Common myeloid progenitor, CD34-positive (primary cell): Measurements from ENCODE around the gene NLRP13.

ENCODE experiments used
- CTCF ChIA-PET: fragments of 350-600 bp; sonication (Branson Sonifier 250); formaldehyde crosslinking; loops from one replicate; lab custom pipeline; 2021; ENCODE audit warnings: antibody characterized with exemption; lab: Charles Lee
- POLR2A ChIA-PET: fragments of 350-600 bp; sonication (Branson Sonifier 250); formaldehyde crosslinking; loops from one replicate; lab custom pipeline; 2021; ENCODE audit warnings: antibody characterized with exemption; lab: Charles Lee
- DNase-seq, 3 donors: peaks; one replicate each; pipeline versions ENCODE4 v3.0.0 to v3.0.0-alpha.2; 2013
- H3K27ac ChIP-seq, 2 experiments: 1 replicate in 1 of 2; 2 replicates in 1 of 2; pipeline ENCODE4 v1.7.0; 2013; ENCODE audit warnings: inconsistent platforms in 2 of 2, low read length in 2 of 2, mild to moderate bottlenecking in 2 of 2, low read depth in 1 of 2, moderate library complexity in 1 of 2; ENCODE audit not compliant: severe bottlenecking in 2 of 2, insufficient read depth in 1 of 2, poor library complexity in 1 of 2
- H3K27me3 ChIP-seq, 5 experiments: replicated peaks in 2 of 5; 1 replicate in 3 of 5; 2 replicates in 2 of 5; pipeline versions ENCODE4 v1.6.1 to v1.7.0; 2013; ENCODE audit warnings: low read length in 4 of 5, mild to moderate bottlenecking in 2 of 5, moderate library complexity in 2 of 5, inconsistent platforms in 1 of 5; ENCODE audit not compliant: insufficient read depth in 5 of 5, control insufficient read depth in 4 of 5
- H3K36me3 ChIP-seq, 4 experiments: 1 replicate in 2 of 4; 2 replicates in 2 of 4; pipeline versions ENCODE4 v1.6.1 to v1.7.0; 2013; ENCODE audit warnings: low read length in 3 of 4, control low read depth in 1 of 4, mild to moderate bottlenecking in 1 of 4; ENCODE audit not compliant: control insufficient read depth in 4 of 4, insufficient read depth in 4 of 4
- H3K4me1 ChIP-seq, 4 experiments: 1 replicate in 3 of 4; 2 replicates in 1 of 4; pipeline versions ENCODE4 v1.6.1 to v1.7.1; 2013; ENCODE audit warnings: low read length in 3 of 4, mild to moderate bottlenecking in 3 of 4, control low read depth in 1 of 4, inconsistent platforms in 1 of 4, moderate library complexity in 1 of 4; ENCODE audit not compliant: control insufficient read depth in 4 of 4, insufficient read depth in 4 of 4; ENCODE audit errors: control extremely low read depth in 1 of 4
- H3K4me3 ChIP-seq, 7 experiments: 1 replicate in 4 of 7; 2 replicates in 3 of 7; pipeline versions ENCODE4 v1.5.1 to v1.7.0; 2013; ENCODE audit warnings: mild to moderate bottlenecking in 7 of 7, low read length in 6 of 7, moderate library complexity in 6 of 7, inconsistent platforms in 2 of 7, low read depth in 2 of 7, control low read depth in 1 of 7; ENCODE audit not compliant: insufficient read depth in 4 of 7, control insufficient read depth in 1 of 7; ENCODE audit errors: extremely low read depth in 1 of 7
- H3K9me3 ChIP-seq, 5 experiments: 1 replicate in 4 of 5; 2 replicates in 1 of 5; pipeline versions ENCODE4 v1.6.1 to v1.7.1; 2013; ENCODE audit warnings: low read length in 4 of 5, mild to moderate bottlenecking in 2 of 5, inconsistent platforms in 1 of 5, low read depth in 1 of 5, moderate library complexity in 1 of 5; ENCODE audit not compliant: control insufficient read depth in 4 of 5, insufficient read depth in 2 of 5; ENCODE audit errors: control extremely low read depth in 1 of 5
- WGBS: methylation state at CpG from one replicate; pipeline ENCODE4 v1.1.5; 2013; ENCODE audit not compliant: insufficient coverage; 5-methylcytosine and 5-hydroxymethylcytosine counted together

NLRP13 gene

GRCh38 chr19:55927991-55928390, 4.1 kb downstream of the NLRP13 start:
- no peaks in the 10 kb centered on the region for H3K27me3 ChIP-seq
- ChIA-PET POLR2A (no interaction called here), CTCF (no interaction called here)
- 83% methylated on average over 8 of the region's 8 CpGs for WGBS
- no peak for DNase-seq
- H3K9me3 ChIP-seq = peaks cover 0 to 12% (median 4%) of the 10 kb centered on the region in 5 experiments
- H3K36me3 ChIP-seq = no peaks in the 10 kb centered on the region
- H3K27ac ChIP-seq = no peak overlapping the region
- no peak overlapping the region for H3K4me3 ChIP-seq
- H3K4me1 ChIP-seq = no peaks in the 10 kb centered on the region

GRCh38 chr19:55923556-55923955, 8.6 kb downstream of the NLRP13 start:
- Histone ChIP-seq H3K27ac (no peak overlapping the region), H3K27me3 (no peaks in the 10 kb centered on the region), H3K4me3 (no peak overlapping the region), H3K4me1 (no peaks in the 10 kb centered on the region), H3K9me3 (peaks cover 1 to 15% (median 4%) of the 10 kb centered on the region in 5 experiments), H3K36me3 (no peaks in the 10 kb centered on the region)
- no peak for DNase-seq
- 76% methylated on average over 2 of the region's 5 CpGs for WGBS
- CTCF ChIA-PET = no interaction called here
- POLR2A ChIA-PET = no interaction called here

GRCh38 chr19:55913643-55914268, 18.4 kb downstream of the NLRP13 start:
- Histone ChIP-seq H3K4me1 (no peaks in the 10 kb centered on the region), H3K36me3 (no peaks in the 10 kb centered on the region), H3K9me3 (peaks cover 0 to 16% (median 1%) of the 10 kb centered on the region in 5 experiments), H3K27ac (no peak overlapping the region), H3K27me3 (no peaks in the 10 kb centered on the region), H3K4me3 (no peak overlapping the region)
- DNase-seq = peak in 2 of 3 donors; percentile 0 to 2
- ChIA-PET CTCF (no interaction called here), POLR2A (no interaction called here)
- 51% methylated on average over 6 of the region's 9 CpGs for WGBS

DNA sequence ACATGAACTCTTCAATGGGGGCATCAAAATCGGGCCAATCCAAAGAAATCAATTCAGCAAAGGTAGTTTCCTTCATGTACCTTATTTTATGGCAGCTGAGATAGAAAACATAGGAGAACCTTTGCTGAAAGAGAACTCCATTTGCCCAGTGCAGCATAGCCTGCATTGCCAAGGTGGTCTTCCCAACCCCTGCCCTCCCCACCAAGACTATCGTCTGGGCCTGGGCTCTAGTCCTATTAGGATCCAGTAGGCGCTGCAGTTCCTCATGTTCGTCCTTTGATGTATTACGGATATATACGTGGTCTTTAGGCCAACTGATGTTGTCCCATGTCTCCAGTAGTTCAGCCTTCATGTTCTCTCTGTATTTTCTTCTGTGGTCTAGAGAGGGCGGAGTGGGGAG, 19.2 kb downstream of the NLRP13 start:
- no peaks in the 10 kb centered on the region for H3K36me3 ChIP-seq
- POLR2A ChIA-PET = no interaction called here
- 85% methylated on average over 4 of the region's 7 CpGs for WGBS
- no peak for DNase-seq
- no peak overlapping the region for H3K4me3 ChIP-seq
- no peaks in the 10 kb centered on the region for H3K4me1 ChIP-seq
- H3K9me3 ChIP-seq = peaks cover 0 to 16% (median 1%) of the 10 kb centered on the region in 5 experiments
- CTCF ChIA-PET = no interaction called here
- H3K27ac ChIP-seq = no peak overlapping the region
- no peaks in the 10 kb centered on the region for H3K27me3 ChIP-seq

GRCh38 chr19:55909801-55910200, 22.3 kb downstream of the NLRP13 start:
- DNase-seq = no peak
- peaks cover 0 to 8% (median 1%) of the 10 kb centered on the region in 5 experiments for H3K9me3 ChIP-seq
- CTCF ChIA-PET = no interaction called here
- no peaks in the 10 kb centered on the region for H3K27me3 ChIP-seq
- POLR2A ChIA-PET = no interaction called here
- no peaks in the 10 kb centered on the region for H3K4me1 ChIP-seq
- H3K27ac ChIP-seq = no peak overlapping the region
- 42% methylated on average over 2 of the region's 2 CpGs for WGBS
- H3K36me3 ChIP-seq = no peaks in the 10 kb centered on the region
- H3K4me3 ChIP-seq = no peak overlapping the region

- ChIA-PET POLR2A (no interaction called here), CTCF (no interaction called here)
- H3K4me3 ChIP-seq = no peak overlapping the region
- WGBS = 100% methylated on average over 1 of the region's 3 CpGs
- H3K36me3 ChIP-seq = no peaks in the 10 kb centered on the region
- H3K27me3 ChIP-seq = no peaks in the 10 kb centered on the region
- peaks cover 0 to 4% (median 1%) of the 10 kb centered on the region in 5 experiments for H3K9me3 ChIP-seq
- H3K4me1 ChIP-seq = no peaks in the 10 kb centered on the region
- no peak for DNase-seq
- no peak overlapping the region for H3K27ac ChIP-seq
These were observed 24.4 kb downstream of the NLRP13 start for GRCh38 chr19:55907746-55908145.

DNA sequence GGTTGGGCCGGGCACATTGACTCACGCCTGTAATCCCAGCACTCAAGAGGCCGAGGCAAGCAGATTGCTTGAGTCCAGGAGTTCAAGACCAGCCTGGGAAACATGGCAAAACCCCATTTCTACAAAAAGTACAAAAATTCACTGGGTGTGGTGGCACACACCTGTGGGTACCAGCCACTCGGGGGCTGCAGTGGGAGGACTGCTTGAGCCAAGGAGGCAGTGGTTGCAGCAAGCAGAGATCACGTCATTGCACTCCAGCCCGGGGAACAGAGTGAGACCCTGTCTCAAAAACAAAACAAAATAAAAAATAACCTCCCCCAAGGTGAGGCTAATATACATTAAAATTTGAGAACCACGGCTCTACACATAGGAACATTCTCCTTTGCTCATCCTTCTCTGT, 24.9 kb downstream of the NLRP13 start:
- POLR2A ChIA-PET = no interaction called here
- H3K27me3 ChIP-seq = no peaks in the 10 kb centered on the region
- no peak overlapping the region for H3K27ac ChIP-seq
- 86% methylated on average over 5 of the region's 7 CpGs for WGBS
- no peaks in the 10 kb centered on the region for H3K4me1 ChIP-seq
- no peak overlapping the region for H3K4me3 ChIP-seq
- H3K9me3 ChIP-seq = peaks cover 0 to 4% (median 1%) of the 10 kb centered on the region in 5 experiments
- H3K36me3 ChIP-seq = no peaks in the 10 kb centered on the region
- no peak for DNase-seq
- CTCF ChIA-PET = no interaction called here
